ENCODE results near the gene INTS11.
A peak's percentile ranks its signal among the peaks of the same experiment; 100 is the strongest.

Gene INTS11

GRCh38 chr1:1330366-1331067, 6.1 kb upstream of the INTS11 start:
- no peak overlapping the region for H2AFZ ChIP-seq (ENCODE audit: low read length)
- H3K79me1 ChIP-seq (ENCODE audit: low read depth, low read length), result peaks cover 18% of the 10 kb centered on the region
- no CpG with 5 or more reads among the region's 15 CpGs for WGBS, 2 donors (ENCODE audit: extremely low coverage in 2 of 2, insufficient read length in 2 of 2, insufficient replicate concordance in 1 of 2)
- peaks cover 0 to 9% of the 10 kb centered on the region in 2 donors for H3K9me3 ChIP-seq (replicated peaks in 1 of 2; ENCODE audit: control insufficient read depth in 2 of 2, insufficient read depth in 1 of 2, low read depth in 1 of 2, low read length in 2 of 2)
- H3K4me2 ChIP-seq (ENCODE audit: insufficient read depth, low read length, poor library complexity, severe bottlenecking), result no peak overlapping the region
- no peak for DNase-seq (ENCODE audit: low spot score)
- H2AK5ac ChIP-seq (ENCODE audit: low read depth, low read length), result no peak overlapping the region
- H3K4me1 ChIP-seq (ENCODE audit: control insufficient read depth in 2 of 2, insufficient read depth in 1 of 2, low read depth in 1 of 2, low read length in 2 of 2), result peaks cover 11 to 12% of the 10 kb centered on the region in 2 donors
- peak overlapping the region; percentile 80 for H3K9ac ChIP-seq (ENCODE audit: low read depth, low read length, poor library complexity)
- H4K91ac ChIP-seq (ENCODE audit: low read depth, low read length, poor library complexity), result no peak overlapping the region
- peak overlapping the region; percentile 6 for H2BK12ac ChIP-seq (ENCODE audit: low read length)
- peak overlapping the region; percentile 82 for H4K8ac ChIP-seq (ENCODE audit: low read depth, low read length)
- peak overlapping the region; percentile 82 for H3K14ac ChIP-seq (ENCODE audit: low read length)
- peak overlapping the region; percentile 76 for H3K18ac ChIP-seq (ENCODE audit: low read length)
- peak overlapping the region; percentile 37 for H2BK15ac ChIP-seq (ENCODE audit: low read length)
- peak overlapping the region; percentile 53 for H2BK5ac ChIP-seq (ENCODE audit: low read length)
- H3K27ac ChIP-seq (replicated peaks; ENCODE audit: low read length), result no peak overlapping the region
- no peak overlapping the region for H2BK120ac ChIP-seq (ENCODE audit: low read depth, low read length)
- H3K36me3 ChIP-seq (replicated peaks in 1 of 2; ENCODE audit: control insufficient read depth in 2 of 2, insufficient read depth in 2 of 2, low read length in 2 of 2), result peaks cover 15 to 32% of the 10 kb centered on the region in 2 donors
- H3K23ac ChIP-seq (ENCODE audit: low read depth, low read length, poor library complexity), result peak overlapping the region; percentile 92
- H3K27me3 ChIP-seq (ENCODE audit: control insufficient read depth in 3 of 3, insufficient read depth in 3 of 3, low read depth in 1 of 3, low read length in 3 of 3), result peaks cover 0 to 2% (median 0%) of the 10 kb centered on the region in 3 experiments
- H3K4ac ChIP-seq (ENCODE audit: low read length), result no peak overlapping the region
- no peak overlapping the region for H3K4me3 ChIP-seq (ENCODE audit: low read length in 2 of 2)

- H3K27me3 ChIP-seq (ENCODE audit: control insufficient read depth in 3 of 3, insufficient read depth in 3 of 3, low read depth in 1 of 3, low read length in 3 of 3), result peaks cover 0 to 2% (median 0%) of the 10 kb centered on the region in 3 experiments
- H3K4me1 ChIP-seq (ENCODE audit: control insufficient read depth in 2 of 2, insufficient read depth in 1 of 2, low read depth in 1 of 2, low read length in 2 of 2), result peaks cover 16 to 18% of the 10 kb centered on the region in 2 donors
- H2AFZ ChIP-seq (ENCODE audit: low read length), result no peak overlapping the region
- peak overlapping the region; percentile 98 for H3K14ac ChIP-seq (ENCODE audit: low read length)
- no peak overlapping the region for H3K4ac ChIP-seq (ENCODE audit: low read length)
- no peak overlapping the region for H2BK5ac ChIP-seq (ENCODE audit: low read length)
- H3K4me3 ChIP-seq (ENCODE audit: low read length in 2 of 2), result peak overlapping the region in 1 of 2 donors; percentile 73
- peaks cover 25% of the 10 kb centered on the region for H3K79me1 ChIP-seq (ENCODE audit: low read depth, low read length)
- H3K9me3 ChIP-seq (replicated peaks in 1 of 2; ENCODE audit: control insufficient read depth in 2 of 2, insufficient read depth in 1 of 2, low read depth in 1 of 2, low read length in 2 of 2), result peaks cover 0 to 9% of the 10 kb centered on the region in 2 donors
- H2BK120ac ChIP-seq (ENCODE audit: low read depth, low read length), result no peak overlapping the region
- no peak for DNase-seq (ENCODE audit: low spot score)
- no peak overlapping the region for H3K4me2 ChIP-seq (ENCODE audit: insufficient read depth, low read length, poor library complexity, severe bottlenecking)
- peak overlapping the region; percentile 70 for H3K18ac ChIP-seq (ENCODE audit: low read length)
- peak overlapping the region; percentile 80 for H4K91ac ChIP-seq (ENCODE audit: low read depth, low read length, poor library complexity)
- H3K27ac ChIP-seq (replicated peaks; ENCODE audit: low read length), result no peak overlapping the region
- H2BK12ac ChIP-seq (ENCODE audit: low read length), result peak overlapping the region; percentile 82
- peak overlapping the region; percentile 7 for H2AK5ac ChIP-seq (ENCODE audit: low read depth, low read length)
- no peak overlapping the region for H2BK15ac ChIP-seq (ENCODE audit: low read length)
- peak overlapping the region; percentile 80 for H3K9ac ChIP-seq (ENCODE audit: low read depth, low read length, poor library complexity)
- WGBS, 2 donors (ENCODE audit: extremely low coverage in 2 of 2, insufficient read length in 2 of 2, insufficient replicate concordance in 1 of 2), result no CpG with 5 or more reads among the region's 58 CpGs
- peak overlapping the region; percentile 92 for H3K23ac ChIP-seq (ENCODE audit: low read depth, low read length, poor library complexity)
- H4K8ac ChIP-seq (ENCODE audit: low read depth, low read length), result peak overlapping the region; percentile 86
- H3K36me3 ChIP-seq (replicated peaks in 1 of 2; ENCODE audit: control insufficient read depth in 2 of 2, insufficient read depth in 2 of 2, low read length in 2 of 2), result peaks cover 13 to 29% of the 10 kb centered on the region in 2 donors
These were observed 5.1 kb upstream of the INTS11 start for GRCh38 chr1:1329304-1330210.

DNA sequence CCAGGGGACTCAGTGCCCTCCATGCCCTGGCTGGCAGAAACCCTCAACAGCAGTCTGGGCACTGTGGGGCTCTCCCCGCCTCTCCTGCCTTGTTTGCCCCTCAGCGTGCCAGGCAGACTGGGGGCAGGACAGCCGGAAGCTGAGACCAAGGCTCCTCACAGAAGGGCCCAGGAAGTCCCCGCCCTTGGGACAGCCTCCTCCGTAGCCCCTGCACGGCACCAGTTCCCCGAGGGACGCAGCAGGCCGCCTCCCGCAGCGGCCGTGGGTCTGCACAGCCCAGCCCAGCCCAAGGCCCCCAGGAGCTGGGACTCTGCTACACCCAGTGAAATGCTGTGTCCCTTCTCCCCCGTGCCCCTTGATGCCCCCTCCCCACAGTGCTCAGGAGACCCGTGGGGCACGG, 3.8 kb upstream of the INTS11 start:
- Histone ChIP-seq H3K9ac (ENCODE audit: low read depth, low read length, poor library complexity) (no peak overlapping the region), H3K4ac (ENCODE audit: low read length) (no peak overlapping the region), H2BK12ac (ENCODE audit: low read length) (no peak overlapping the region), H4K8ac (ENCODE audit: low read depth, low read length) (no peak overlapping the region), H3K36me3 (replicated peaks in 1 of 2; ENCODE audit: control insufficient read depth in 2 of 2, insufficient read depth in 2 of 2, low read length in 2 of 2) (peaks cover 13 to 30% of the 10 kb centered on the region in 2 donors), H3K27me3 (ENCODE audit: control insufficient read depth in 3 of 3, insufficient read depth in 3 of 3, low read depth in 1 of 3, low read length in 3 of 3) (peaks cover 0 to 2% (median 0%) of the 10 kb centered on the region in 3 experiments), H2BK120ac (ENCODE audit: low read depth, low read length) (no peak overlapping the region), H3K79me1 (ENCODE audit: low read depth, low read length) (peaks cover 29% of the 10 kb centered on the region), H4K91ac (ENCODE audit: low read depth, low read length, poor library complexity) (no peak overlapping the region), H3K14ac (ENCODE audit: low read length) (no peak overlapping the region), H3K4me3 (ENCODE audit: low read length in 2 of 2) (no peak overlapping the region), H2BK5ac (ENCODE audit: low read length) (no peak overlapping the region), H2AFZ (ENCODE audit: low read length) (no peak overlapping the region), H2BK15ac (ENCODE audit: low read length) (no peak overlapping the region), H3K27ac (replicated peaks; ENCODE audit: low read length) (no peak overlapping the region), H3K4me1 (ENCODE audit: control insufficient read depth in 2 of 2, insufficient read depth in 1 of 2, low read depth in 1 of 2, low read length in 2 of 2) (peaks cover 18 to 21% of the 10 kb centered on the region in 2 donors), H3K18ac (ENCODE audit: low read length) (no peak overlapping the region), H3K4me2 (ENCODE audit: insufficient read depth, low read length, poor library complexity, severe bottlenecking) (no peak overlapping the region), H3K9me3 (replicated peaks in 1 of 2; ENCODE audit: control insufficient read depth in 2 of 2, insufficient read depth in 1 of 2, low read depth in 1 of 2, low read length in 2 of 2) (peaks cover 0 to 9% of the 10 kb centered on the region in 2 donors), H2AK5ac (ENCODE audit: low read depth, low read length) (no peak overlapping the region), H3K23ac (ENCODE audit: low read depth, low read length, poor library complexity) (no peak overlapping the region)
- no peak for DNase-seq (ENCODE audit: low spot score)
- no CpG with 5 or more reads among the region's 15 CpGs for WGBS, 2 donors (ENCODE audit: extremely low coverage in 2 of 2, insufficient read length in 2 of 2, insufficient replicate concordance in 1 of 2)

- no peak overlapping the region for H2AK5ac ChIP-seq (ENCODE audit: low read depth, low read length)
- H3K9ac ChIP-seq (ENCODE audit: low read depth, low read length, poor library complexity), result no peak overlapping the region
- H2BK15ac ChIP-seq (ENCODE audit: low read length), result no peak overlapping the region
- no peak overlapping the region for H2AFZ ChIP-seq (ENCODE audit: low read length)
- no peak overlapping the region for H2BK120ac ChIP-seq (ENCODE audit: low read depth, low read length)
- peaks cover 15 to 37% of the 10 kb centered on the region in 2 donors for H3K36me3 ChIP-seq (replicated peaks in 1 of 2; ENCODE audit: control insufficient read depth in 2 of 2, insufficient read depth in 2 of 2, low read length in 2 of 2)
- H3K4me2 ChIP-seq (ENCODE audit: insufficient read depth, low read length, poor library complexity, severe bottlenecking), result no peak overlapping the region
- H3K14ac ChIP-seq (ENCODE audit: low read length), result no peak overlapping the region
- no peak overlapping the region for H4K91ac ChIP-seq (ENCODE audit: low read depth, low read length, poor library complexity)
- H3K27ac ChIP-seq (replicated peaks; ENCODE audit: low read length), result no peak overlapping the region
- H3K18ac ChIP-seq (ENCODE audit: low read length), result no peak overlapping the region
- H3K23ac ChIP-seq (ENCODE audit: low read depth, low read length, poor library complexity), result no peak overlapping the region
- H4K8ac ChIP-seq (ENCODE audit: low read depth, low read length), result no peak overlapping the region
- no peak overlapping the region for H2BK5ac ChIP-seq (ENCODE audit: low read length)
- H2BK12ac ChIP-seq (ENCODE audit: low read length), result no peak overlapping the region
- H3K4ac ChIP-seq (ENCODE audit: low read length), result no peak overlapping the region
- DNase-seq (ENCODE audit: low spot score), result no peak
- WGBS, 2 donors (ENCODE audit: extremely low coverage in 2 of 2, insufficient read length in 2 of 2, insufficient replicate concordance in 1 of 2), result no CpG with 5 or more reads among the region's 40 CpGs
- peaks cover 0 to 2% (median 0%) of the 10 kb centered on the region in 3 experiments for H3K27me3 ChIP-seq (ENCODE audit: control insufficient read depth in 3 of 3, insufficient read depth in 3 of 3, low read depth in 1 of 3, low read length in 3 of 3)
- H3K4me3 ChIP-seq (ENCODE audit: low read length in 2 of 2), result no peak overlapping the region
- peaks cover 0 to 9% of the 10 kb centered on the region in 2 donors for H3K9me3 ChIP-seq (replicated peaks in 1 of 2; ENCODE audit: control insufficient read depth in 2 of 2, insufficient read depth in 1 of 2, low read depth in 1 of 2, low read length in 2 of 2)
- peaks cover 18 to 27% of the 10 kb centered on the region in 2 donors for H3K4me1 ChIP-seq (ENCODE audit: control insufficient read depth in 2 of 2, insufficient read depth in 1 of 2, low read depth in 1 of 2, low read length in 2 of 2)
- peaks cover 35% of the 10 kb centered on the region for H3K79me1 ChIP-seq (ENCODE audit: low read depth, low read length)
These were observed 2.8 kb upstream of the INTS11 start for GRCh38 chr1:1327291-1327690.
